Smooth muscle cell (in vitro differentiated cells): ENCODE data around the gene SEMA6A. TPM values are rescaled to one million over a fixed set of nuclear protein-coding genes. Genes with fewer than 3 reads are reported as not detected.

ENCODE experiments used
- DNase-seq: peaks from one replicate; lab custom pipeline; 2025; ENCODE audit not compliant: unreplicated experiment; lab: John Stamatoyannopoulos, UW
- H2AFZ ChIP-seq: fragments of 200-600 bp; sonication (generic); 2 replicates; pipeline ENCODE4 v1.6.0; 2016; ENCODE audit warnings: antibody characterized with exemption, low read depth, mild to moderate bottlenecking
- H3F3A ChIP-seq: fragments of 200-600 bp; sonication (generic); 2 replicates; pipeline ENCODE4 v1.6.0; 2017; ENCODE audit warnings: antibody characterized with exemption, low read depth
- H3K27ac ChIP-seq: fragments of 200-600 bp; sonication (generic); 2 replicates; pipeline ENCODE4 v1.5.1; 2016; ENCODE audit warnings: low read depth, mild to moderate bottlenecking
- H3K27me3 ChIP-seq: fragments of 200-600 bp; sonication (generic); 2 replicates; pipeline ENCODE4 v1.6.1; 2016; ENCODE audit warnings: low read depth, mild to moderate bottlenecking
- H3K36me3 ChIP-seq: fragments of 200-600 bp; sonication (generic); 2 replicates; pipeline ENCODE4 v1.5.1; 2016; ENCODE audit warnings: low read depth
- H3K4me1 ChIP-seq: fragments of 200-600 bp; sonication (generic); 2 replicates; pipeline ENCODE4 v1.5.1; 2016; ENCODE audit warnings: low read depth
- H3K4me2 ChIP-seq: fragments of 200-600 bp; sonication (generic); 2 replicates; pipeline ENCODE4 v1.6.0; 2016; ENCODE audit warnings: mild to moderate bottlenecking
- H3K4me3 ChIP-seq: fragments of 200-600 bp; sonication (generic); 2 replicates; pipeline ENCODE4 v1.5.1; 2016; ENCODE audit warnings: mild to moderate bottlenecking
- H3K79me2 ChIP-seq: fragments of 200-600 bp; sonication (generic); 2 replicates; pipeline ENCODE4 v1.6.0; 2016; ENCODE audit warnings: low read depth, mild to moderate bottlenecking
- H3K9ac ChIP-seq: fragments of 200-600 bp; sonication (generic); 2 replicates; pipeline ENCODE4 v1.6.0; 2016; ENCODE audit warnings: low read depth
- H3K9me3 ChIP-seq: fragments of 200-600 bp; sonication (generic); replicated peaks from 2 replicates; pipeline ENCODE4 v1.5.1; 2016; ENCODE audit warnings: low read depth
- H4K20me1 ChIP-seq: fragments of 200-600 bp; sonication (generic); 2 replicates; pipeline ENCODE4 v1.6.0; 2016; ENCODE audit warnings: low read depth
- WGBS: methylation state at CpG from one replicate; pipeline ENCODE4 v1.1.7; 2016; ENCODE audit warnings: low lambda C conversion rate; 5-methylcytosine and 5-hydroxymethylcytosine counted together
- polyA plus RNA-seq: library from polyadenylated mRNA; unstranded; fragments of >200 nt; fragmentation: Nextera tagmentation; extraction: Ambion mirVana; gene quantifications from 2 replicates; pipeline ENCODE4 v1.2.1, GENCODE V29; 2016
- total RNA-seq: library from RNA; depleted of rRNA; stranded (reverse); fragments of >200 nt; gene quantifications from 2 replicates; pipeline ENCODE4 v1.2.3, GENCODE V29; 2014
- TF ChIP-seq, protein P1 (sequence below): fragments of 200-600 bp; sonication (generic); IDR thresholded peaks from 2 replicates; pipeline ENCODE4 v1.5.1; 2017; ENCODE audit warnings: borderline replicate concordance, mild to moderate bottlenecking, antibody characterized with exemption; ENCODE audit not compliant: insufficient read depth, poor library complexity, severe bottlenecking

The SEMA6A gene
- total and polyA plus RNA-seq, 2 experiments from 2014 or later: 6.3 to 12.9 TPM

DNA sequence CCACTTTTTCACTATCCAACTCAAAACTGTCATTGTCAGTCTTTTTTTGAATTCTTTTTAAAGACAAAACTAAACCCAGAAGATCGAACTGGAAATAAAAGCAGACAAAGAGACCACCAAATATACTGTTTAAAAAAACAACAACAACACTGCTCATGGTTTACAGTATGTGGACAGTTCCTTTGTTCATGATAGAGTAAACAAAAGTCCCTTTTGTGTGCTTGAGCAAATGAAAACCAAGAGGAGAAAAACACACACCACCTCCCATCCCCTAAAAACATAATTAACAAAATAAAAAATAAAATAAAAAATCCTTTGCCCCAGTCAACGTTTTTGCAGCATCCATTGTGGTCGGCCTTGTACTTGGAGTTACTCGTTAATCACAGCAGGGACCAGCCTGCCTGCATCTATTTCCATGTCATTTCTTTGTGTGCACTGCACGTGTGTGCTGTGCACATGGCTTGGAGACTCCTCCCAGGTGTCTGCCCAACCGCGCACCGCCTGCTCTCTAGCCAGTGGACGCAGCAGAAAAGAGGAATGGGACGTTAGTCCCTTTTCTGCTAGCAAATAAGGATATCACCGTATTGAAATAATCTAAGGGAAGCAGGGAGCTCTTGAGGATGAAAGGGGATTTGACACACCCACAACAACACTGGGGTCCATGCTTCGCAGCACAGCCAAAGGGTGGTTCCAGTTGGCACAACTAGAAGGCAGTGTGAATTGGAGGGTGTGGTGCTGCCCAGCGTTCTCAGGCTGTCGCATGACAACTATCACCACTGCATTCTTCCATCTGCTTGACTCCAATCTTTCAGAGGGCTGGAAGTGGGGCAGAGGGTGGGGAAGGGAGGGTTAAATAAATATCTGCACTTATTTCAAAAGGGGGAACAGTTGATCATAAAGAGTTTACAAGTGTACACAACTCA, 130.0 kb downstream of the SEMA6A start:
- H3K36me3 ChIP-seq: no peaks in the 10 kb centered on the region
- H3K9ac ChIP-seq: no peak overlapping the region
- 92% methylated on average over 14 of the region's 14 CpGs for WGBS
- no peaks in the 10 kb centered on the region for H3F3A ChIP-seq
- H3K4me2 ChIP-seq: no peak overlapping the region
- no peak overlapping the region for H2AFZ ChIP-seq
- H4K20me1 ChIP-seq: no peaks in the 10 kb centered on the region
- H3K27me3 ChIP-seq: no peaks in the 10 kb centered on the region
- TF ChIP-seq, protein P1, sequence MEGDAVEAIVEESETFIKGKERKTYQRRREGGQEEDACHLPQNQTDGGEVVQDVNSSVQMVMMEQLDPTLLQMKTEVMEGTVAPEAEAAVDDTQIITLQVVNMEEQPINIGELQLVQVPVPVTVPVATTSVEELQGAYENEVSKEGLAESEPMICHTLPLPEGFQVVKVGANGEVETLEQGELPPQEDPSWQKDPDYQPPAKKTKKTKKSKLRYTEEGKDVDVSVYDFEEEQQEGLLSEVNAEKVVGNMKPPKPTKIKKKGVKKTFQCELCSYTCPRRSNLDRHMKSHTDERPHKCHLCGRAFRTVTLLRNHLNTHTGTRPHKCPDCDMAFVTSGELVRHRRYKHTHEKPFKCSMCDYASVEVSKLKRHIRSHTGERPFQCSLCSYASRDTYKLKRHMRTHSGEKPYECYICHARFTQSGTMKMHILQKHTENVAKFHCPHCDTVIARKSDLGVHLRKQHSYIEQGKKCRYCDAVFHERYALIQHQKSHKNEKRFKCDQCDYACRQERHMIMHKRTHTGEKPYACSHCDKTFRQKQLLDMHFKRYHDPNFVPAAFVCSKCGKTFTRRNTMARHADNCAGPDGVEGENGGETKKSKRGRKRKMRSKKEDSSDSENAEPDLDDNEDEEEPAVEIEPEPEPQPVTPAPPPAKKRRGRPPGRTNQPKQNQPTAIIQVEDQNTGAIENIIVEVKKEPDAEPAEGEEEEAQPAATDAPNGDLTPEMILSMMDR: no peak
- no peak for DNase-seq
- no peak overlapping the region for H3K27ac ChIP-seq
- H3K79me2 ChIP-seq: no peaks in the 10 kb centered on the region
- H3K9me3 ChIP-seq: no peaks in the 10 kb centered on the region
- no peak overlapping the region for H3K4me3 ChIP-seq
- H3K4me1 ChIP-seq: peaks cover 12% of the 10 kb centered on the region

DNA sequence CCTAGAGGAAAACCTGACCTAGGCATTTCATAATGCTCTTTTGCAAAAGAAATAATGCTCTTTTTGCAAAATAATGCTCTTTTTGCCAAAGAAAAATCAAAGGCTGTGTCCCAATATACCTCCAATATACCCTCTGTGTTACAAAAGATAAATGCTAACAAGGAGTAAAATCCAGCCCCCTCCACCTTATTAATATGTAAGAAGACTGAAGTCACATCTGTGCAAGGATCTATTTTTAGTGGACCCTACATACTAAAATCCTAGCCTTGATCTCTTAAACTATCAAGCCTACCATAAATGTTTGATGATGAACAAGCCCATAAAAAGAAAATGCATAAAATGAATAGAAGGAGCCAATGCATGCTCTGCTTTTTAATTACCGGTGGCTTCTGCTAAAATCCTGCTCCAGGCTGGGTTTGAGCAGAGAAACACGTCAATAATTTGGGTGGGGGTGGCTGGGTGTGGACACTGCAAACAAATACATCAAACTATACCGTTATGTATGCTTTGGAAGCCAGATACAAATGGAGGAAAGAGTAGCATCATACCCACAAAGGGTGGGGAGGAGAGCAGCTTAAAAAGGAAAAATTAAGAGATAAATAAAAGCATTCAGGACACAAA, 131.6 kb downstream of the SEMA6A start:
- H3K4me3 ChIP-seq: no peak overlapping the region
- TF ChIP-seq, protein P1: no peak
- H3K4me2 ChIP-seq: no peak overlapping the region
- no peaks in the 10 kb centered on the region for H3F3A ChIP-seq
- H3K79me2 ChIP-seq: no peaks in the 10 kb centered on the region
- H4K20me1 ChIP-seq: no peaks in the 10 kb centered on the region
- DNase-seq: no peak
- no peaks in the 10 kb centered on the region for H3K9me3 ChIP-seq
- H3K27me3 ChIP-seq: no peaks in the 10 kb centered on the region
- H3K27ac ChIP-seq: no peak overlapping the region
- H2AFZ ChIP-seq: no peak overlapping the region
- no peak overlapping the region for H3K9ac ChIP-seq
- WGBS: 59% methylated on average over 3 of the region's 3 CpGs
- H3K4me1 ChIP-seq: peaks cover 21% of the 10 kb centered on the region
- H3K36me3 ChIP-seq: no peaks in the 10 kb centered on the region

DNA sequence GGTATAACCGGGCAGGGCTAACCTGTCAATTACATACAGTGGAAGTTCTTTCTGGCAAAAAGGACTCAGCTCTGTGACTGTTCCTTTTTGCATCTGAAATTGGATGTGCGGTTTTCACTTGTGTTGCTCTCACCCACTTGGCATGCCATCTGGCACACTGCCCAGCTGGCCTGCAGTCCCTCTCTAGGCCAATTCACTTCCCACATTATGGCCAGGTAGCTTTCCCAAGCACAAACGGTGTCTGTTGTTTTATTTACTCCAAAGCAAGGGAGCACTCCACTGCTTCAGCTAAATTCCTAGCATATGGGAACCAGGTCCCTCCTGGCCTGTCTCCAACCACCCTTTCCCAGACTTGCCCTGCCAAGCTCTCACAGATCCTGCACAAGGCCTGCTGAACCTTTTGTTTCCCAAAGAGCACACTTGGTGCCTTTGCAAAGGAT, 132.5 kb downstream of the SEMA6A start:
- Histone ChIP-seq H3K27me3 (no peaks in the 10 kb centered on the region), H4K20me1 (no peaks in the 10 kb centered on the region), H2AFZ (no peak overlapping the region), H3K4me2 (no peak overlapping the region), H3K4me3 (no peak overlapping the region), H3K9me3 (no peaks in the 10 kb centered on the region), H3K9ac (no peak overlapping the region), H3K4me1 (peaks cover 28% of the 10 kb centered on the region), H3K27ac (no peak overlapping the region), H3K79me2 (no peaks in the 10 kb centered on the region), H3F3A (no peaks in the 10 kb centered on the region), H3K36me3 (no peaks in the 10 kb centered on the region)
- no peak for DNase-seq
- TF ChIP-seq, protein P1: no peak
- WGBS: 61% methylated on average over 3 of the region's 3 CpGs
